Large intestine (tissue), 3 donors: ENCODE measurements around the gene NCOA5. TPM values are rescaled to one million over a fixed set of nuclear protein-coding genes. Genes with fewer than 3 reads are reported as not detected.

Experiments
- DNase-seq, 2 donors: peaks; one replicate each; pipeline versions ENCODE4 v3.0.0 to v3.0.0-alpha.2; 2013
- H3K27ac ChIP-seq: one replicate; pipeline ENCODE4 v1.5.1; 2013; ENCODE audit warnings: low read length
- H3K27me3 ChIP-seq: 2 replicates; pipeline ENCODE4 v1.6.1; 2013; ENCODE audit warnings: low read length; ENCODE audit not compliant: control insufficient read depth, insufficient read depth
- H3K36me3 ChIP-seq: 2 replicates; pipeline ENCODE4 v1.6.1; 2013; ENCODE audit warnings: low read length; ENCODE audit not compliant: control insufficient read depth, insufficient read depth
- H3K4me1 ChIP-seq: one replicate; pipeline ENCODE4 v1.6.1; 2013; ENCODE audit warnings: low read length; ENCODE audit not compliant: control insufficient read depth, insufficient read depth
- H3K4me3 ChIP-seq: one replicate; pipeline ENCODE4 v1.5.1; 2013; ENCODE audit warnings: low read length
- H3K9me3 ChIP-seq: one replicate; pipeline ENCODE4 v1.6.1; 2013; ENCODE audit warnings: mild to moderate bottlenecking, low read depth, low read length, moderate library complexity; ENCODE audit not compliant: control insufficient read depth
- WGBS: methylation state at CpG from one replicate; pipeline ENCODE4 v1.1.5; 2013; ENCODE audit warnings: low lambda C conversion rate; ENCODE audit not compliant: insufficient coverage; 5-methylcytosine and 5-hydroxymethylcytosine counted together
- polyA plus RNA-seq: library from polyadenylated mRNA; unstranded; fragments of 120-200 nt; gene quantifications from one replicate; pipeline ENCODE4 v1.2.1, GENCODE V29; 2013

The NCOA5 gene
- polyA plus RNA-seq, 1 donor, result 38.9 TPM

DNA sequence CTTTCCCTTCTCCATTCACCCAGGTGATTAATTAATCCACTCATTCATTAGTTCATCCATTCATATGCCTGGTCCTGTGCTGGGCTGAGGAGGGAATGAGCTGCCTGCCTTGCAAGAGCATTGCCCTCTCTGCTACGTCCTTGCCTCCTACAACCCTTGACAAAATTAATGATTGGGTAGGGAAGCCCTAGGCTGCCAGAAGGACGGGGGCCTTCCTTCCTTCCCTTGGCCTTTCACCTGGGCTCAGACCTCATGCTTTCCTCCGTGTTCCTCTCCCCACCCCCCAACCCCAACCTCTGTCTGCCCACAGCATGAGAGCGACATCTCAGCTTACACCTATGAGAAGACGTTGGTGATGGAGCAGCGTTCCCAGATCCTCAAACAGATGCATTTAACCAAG, 35.2 kb downstream of the NCOA5 start:
- Histone ChIP-seq H3K27me3 (peaks cover 33% of the 10 kb centered on the region), H3K36me3 (no peaks in the 10 kb centered on the region), H3K27ac (no peak overlapping the region), H3K4me3 (no peak overlapping the region), H3K4me1 (peaks cover 9% of the 10 kb centered on the region), H3K9me3 (peaks cover 4% of the 10 kb centered on the region)
- no peak for DNase-seq
- WGBS, result no CpG with 5 or more reads among the region's 6 CpGs

DNA sequence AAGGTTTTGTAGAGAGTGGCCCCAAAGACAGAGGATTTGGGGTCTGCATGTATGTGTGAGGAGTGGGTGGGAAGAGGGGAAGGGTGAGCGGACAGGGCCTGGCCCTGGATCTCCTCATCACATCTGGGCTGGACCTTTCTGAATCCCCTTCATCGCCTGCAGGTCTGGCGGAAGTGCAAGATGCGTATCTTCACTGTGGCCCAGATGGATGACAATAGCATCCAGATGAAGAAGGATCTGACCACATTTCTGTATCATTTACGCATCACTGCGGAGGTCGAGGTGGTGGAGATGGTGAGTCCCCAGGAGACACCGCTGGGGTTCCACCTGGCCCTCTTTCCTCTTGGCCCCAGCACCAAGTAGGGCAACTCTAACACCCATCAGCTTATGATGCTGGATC, 36.3 kb downstream of the NCOA5 start:
- WGBS, result no CpG with 5 or more reads among the region's 8 CpGs
- no peaks in the 10 kb centered on the region for H3K36me3 ChIP-seq
- peaks cover 23% of the 10 kb centered on the region for H3K27me3 ChIP-seq
- DNase-seq, result no peak
- peaks cover 8% of the 10 kb centered on the region for H3K4me1 ChIP-seq
- no peak overlapping the region for H3K27ac ChIP-seq
- peaks cover 4% of the 10 kb centered on the region for H3K9me3 ChIP-seq
- no peak overlapping the region for H3K4me3 ChIP-seq

GRCh38 chr20:46051556-46052308, 38.0 kb downstream of the NCOA5 start:
- Histone ChIP-seq H3K4me3 (no peak overlapping the region), H3K4me1 (no peaks in the 10 kb centered on the region), H3K36me3 (no peaks in the 10 kb centered on the region), H3K27me3 (peaks cover 9% of the 10 kb centered on the region), H3K27ac (no peak overlapping the region), H3K9me3 (no peaks in the 10 kb centered on the region)
- no peak for DNase-seq
- 0% methylated on average over 1 of the region's 19 CpGs for WGBS

- Histone ChIP-seq H3K36me3 (no peaks in the 10 kb centered on the region), H3K27me3 (peaks cover 7% of the 10 kb centered on the region), H3K9me3 (no peaks in the 10 kb centered on the region), H3K27ac (no peak overlapping the region), H3K4me1 (no peaks in the 10 kb centered on the region), H3K4me3 (no peak overlapping the region)
- DNase-seq, result no peak
These were observed 38.9 kb downstream of the NCOA5 start for GRCh38 chr20:46050885-46051284.

DNA sequence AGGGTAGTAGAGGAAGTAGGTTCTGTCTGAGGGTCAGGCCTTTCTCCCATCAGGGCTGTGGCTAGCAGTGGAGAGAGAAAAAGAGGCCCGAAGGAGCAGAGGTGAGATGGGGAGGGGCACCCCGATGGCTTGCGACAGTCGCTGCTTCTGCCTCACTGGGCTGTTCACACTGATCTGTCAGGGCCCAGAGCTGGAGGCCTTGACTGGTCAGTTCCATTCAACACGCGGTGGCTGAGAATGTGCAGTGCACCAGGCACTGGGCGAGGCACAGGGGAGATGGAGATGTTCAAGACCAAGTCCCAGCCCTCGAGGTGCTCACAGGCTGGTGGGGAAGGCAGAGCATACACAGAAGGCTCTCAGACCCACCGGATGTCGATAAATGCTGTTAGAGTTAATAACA, 39.3 kb downstream of the NCOA5 start:
- no peaks in the 10 kb centered on the region for H3K4me1 ChIP-seq
- no peaks in the 10 kb centered on the region for H3K36me3 ChIP-seq
- H3K27me3 ChIP-seq, result peaks cover 7% of the 10 kb centered on the region
- WGBS, result no CpG with 5 or more reads among the region's 10 CpGs
- no peak overlapping the region for H3K4me3 ChIP-seq
- H3K9me3 ChIP-seq, result no peaks in the 10 kb centered on the region
- H3K27ac ChIP-seq, result no peak overlapping the region
- DNase-seq, result no peak

DNA sequence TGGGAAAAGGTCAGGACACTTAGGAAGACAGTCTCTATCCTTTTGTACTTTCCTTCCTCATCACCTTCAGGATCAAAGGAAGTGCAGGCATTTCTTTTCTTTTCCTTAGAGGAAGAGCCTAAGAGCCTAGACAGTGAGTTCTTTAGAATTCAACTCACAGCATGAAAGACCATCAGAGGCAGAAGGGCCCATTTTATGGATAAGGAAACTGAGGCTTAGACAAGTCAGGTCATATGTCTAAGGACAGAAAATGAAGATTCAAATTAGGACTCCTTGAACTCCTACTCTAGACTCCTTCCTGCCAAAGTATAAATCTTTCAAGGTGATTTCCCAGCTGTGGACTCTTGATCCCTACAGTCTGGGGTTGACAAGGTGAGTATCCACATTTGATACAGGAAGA, 39.9 kb downstream of the NCOA5 start:
- Histone ChIP-seq H3K36me3 (no peaks in the 10 kb centered on the region), H3K27me3 (peaks cover 4% of the 10 kb centered on the region), H3K9me3 (no peaks in the 10 kb centered on the region), H3K4me3 (no peak overlapping the region), H3K4me1 (no peaks in the 10 kb centered on the region), H3K27ac (no peak overlapping the region)
- DNase-seq, result no peak

DNA sequence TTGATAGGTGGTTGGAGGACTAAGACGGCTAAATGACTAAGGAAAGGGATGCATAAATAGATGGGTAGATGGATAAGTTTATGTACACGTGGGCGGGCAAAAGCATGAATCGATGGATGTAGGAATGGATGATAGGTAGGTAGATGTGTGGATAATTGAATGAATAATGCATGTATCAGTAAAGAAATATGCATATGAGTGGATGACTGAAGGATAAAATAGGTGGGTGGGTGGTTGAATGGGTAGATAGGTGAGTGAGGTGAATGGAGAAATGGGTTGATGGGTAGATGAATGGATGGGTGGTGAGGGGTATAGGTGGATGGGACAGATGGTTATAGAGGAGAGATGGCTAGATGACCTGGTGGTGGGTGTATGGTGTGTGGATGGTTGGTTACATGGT, 40.6 kb downstream of the NCOA5 start:
- DNase-seq, result no peak
- Histone ChIP-seq H3K27ac (no peak overlapping the region), H3K9me3 (no peaks in the 10 kb centered on the region), H3K4me1 (no peaks in the 10 kb centered on the region), H3K27me3 (peaks cover 3% of the 10 kb centered on the region), H3K36me3 (no peaks in the 10 kb centered on the region), H3K4me3 (no peak overlapping the region)
- 100% methylated on average over 3 of the region's 4 CpGs for WGBS

GRCh38 chr20:46047821-46048220, 41.9 kb downstream of the NCOA5 start:
- WGBS, result no CpG with 5 or more reads among the region's 8 CpGs
- H3K4me3 ChIP-seq, result no peak overlapping the region
- H3K9me3 ChIP-seq, result no peaks in the 10 kb centered on the region
- H3K36me3 ChIP-seq, result no peaks in the 10 kb centered on the region
- peaks cover 3% of the 10 kb centered on the region for H3K27me3 ChIP-seq
- H3K27ac ChIP-seq, result no peak overlapping the region
- no peaks in the 10 kb centered on the region for H3K4me1 ChIP-seq
- no peak for DNase-seq

GRCh38 chr20:46046588-46047310, 43.0 kb downstream of the NCOA5 start:
- no peak overlapping the region for H3K27ac ChIP-seq
- H3K27me3 ChIP-seq, result peaks cover 3% of the 10 kb centered on the region
- WGBS, result no CpG with 5 or more reads among the region's 8 CpGs
- H3K4me1 ChIP-seq, result no peaks in the 10 kb centered on the region
- no peaks in the 10 kb centered on the region for H3K9me3 ChIP-seq
- H3K36me3 ChIP-seq, result no peaks in the 10 kb centered on the region
- H3K4me3 ChIP-seq, result no peak overlapping the region
- no peak for DNase-seq

DNA sequence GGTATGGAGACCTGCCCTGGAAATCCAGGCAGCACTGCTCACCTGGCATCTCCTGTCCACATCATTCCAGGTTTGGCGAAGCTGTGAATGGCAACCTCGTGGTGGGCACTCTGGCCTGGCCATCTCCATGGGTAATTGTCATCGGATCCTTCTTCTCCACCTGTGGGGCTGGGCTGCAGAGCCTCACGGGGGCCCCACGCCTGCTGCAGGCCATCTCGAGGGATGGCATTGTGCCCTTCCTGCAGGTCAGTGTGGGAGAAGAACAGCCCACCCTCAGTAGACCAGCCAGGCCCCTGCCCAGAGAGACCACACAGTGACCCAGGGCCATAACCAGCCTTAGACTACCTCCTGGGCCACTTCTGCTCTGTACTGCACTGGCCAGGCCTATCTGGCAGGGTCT, 44.9 kb downstream of the NCOA5 start:
- H3K27me3 ChIP-seq, result peaks cover 3% of the 10 kb centered on the region
- no peaks in the 10 kb centered on the region for H3K36me3 ChIP-seq
- WGBS, result no CpG with 5 or more reads among the region's 6 CpGs
- H3K4me3 ChIP-seq, result no peak overlapping the region
- no peak overlapping the region for H3K27ac ChIP-seq
- no peaks in the 10 kb centered on the region for H3K4me1 ChIP-seq
- no peaks in the 10 kb centered on the region for H3K9me3 ChIP-seq
- no peak for DNase-seq

DNA sequence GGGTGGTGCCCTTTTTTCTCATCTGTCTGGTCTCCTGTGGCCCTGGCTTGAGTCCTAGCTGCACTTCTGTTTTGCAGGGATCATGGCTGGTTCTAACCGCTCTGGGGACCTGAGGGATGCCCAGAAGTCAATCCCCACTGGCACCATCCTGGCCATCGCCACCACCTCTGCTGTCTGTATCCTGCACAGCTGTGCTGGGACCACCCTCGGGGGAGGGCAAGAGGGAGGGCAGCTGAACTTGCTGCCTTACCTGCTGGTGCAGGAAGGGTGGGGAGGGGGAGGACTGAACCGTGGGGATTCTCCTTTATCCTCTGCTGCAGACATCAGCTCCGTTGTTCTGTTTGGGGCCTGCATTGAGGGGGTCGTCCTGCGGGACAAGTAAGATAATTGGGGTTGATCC, 46.2 kb downstream of the NCOA5 start:
- Histone ChIP-seq H3K4me3 (no peak overlapping the region), H3K9me3 (no peaks in the 10 kb centered on the region), H3K36me3 (no peaks in the 10 kb centered on the region), H3K27ac (no peak overlapping the region), H3K4me1 (no peaks in the 10 kb centered on the region), H3K27me3 (peaks cover 3% of the 10 kb centered on the region)
- no CpG with 5 or more reads among the region's 7 CpGs for WGBS
- no peak for DNase-seq
